Measurements from ENCODE around the gene VPS39.

VPS39 gene

GRCh38 chr15:42146551-42147430 lies 61.3 kb downstream of the VPS39 start:
- DNase-seq (ENCODE audit: low read depth in 3 of 3) = no peak

GRCh38 chr15:42145546-42146455 lies 62.3 kb downstream of the VPS39 start:
- no peak for DNase-seq (ENCODE audit: low read depth in 3 of 3)

- no peak for DNase-seq (ENCODE audit: low read depth in 3 of 3)
Measured at GRCh38 chr15:42144841-42145375, 63.2 kb downstream of the VPS39 start.

- DNase-seq (ENCODE audit: low read depth in 3 of 3) = no peak
Measured at GRCh38 chr15:42143866-42144625, 64.1 kb downstream of the VPS39 start.

GRCh38 chr15:42143356-42143755 lies 64.7 kb downstream of the VPS39 start:
- no peak for DNase-seq (ENCODE audit: low read depth in 3 of 3)

GRCh38 chr15:42141795-42142667 lies 66.1 kb downstream of the VPS39 start:
- no peak for DNase-seq (ENCODE audit: low read depth in 3 of 3)

- no peak for DNase-seq (ENCODE audit: low read depth in 3 of 3)
Measured at GRCh38 chr15:42141246-42141645, 66.9 kb downstream of the VPS39 start.

- no peak for DNase-seq (ENCODE audit: low read depth in 3 of 3)
Measured at GRCh38 chr15:42140383-42141070, 67.6 kb downstream of the VPS39 start.

GRCh38 chr15:42139596-42139995 lies 68.5 kb downstream of the VPS39 start:
- no peak for DNase-seq (ENCODE audit: low read depth in 3 of 3)

- DNase-seq (ENCODE audit: low read depth in 3 of 3) = no peak
Measured at GRCh38 chr15:42138968-42139386, 69.1 kb downstream of the VPS39 start.

GRCh38 chr15:42138411-42138810 lies 69.7 kb downstream of the VPS39 start:
- no peak for DNase-seq (ENCODE audit: low read depth in 3 of 3)

- DNase-seq (ENCODE audit: low read depth in 3 of 3) = no peak
Measured at GRCh38 chr15:42137461-42138261, 70.4 kb downstream of the VPS39 start.

- DNase-seq (ENCODE audit: low read depth in 3 of 3) = no peak
Measured at GRCh38 chr15:42136513-42136912, 71.6 kb downstream of the VPS39 start.

- DNase-seq (ENCODE audit: low read depth in 3 of 3) = no peak
Measured at GRCh38 chr15:42135351-42135750, 72.8 kb downstream of the VPS39 start.

- no peak for DNase-seq (ENCODE audit: low read depth in 3 of 3)
Measured at GRCh38 chr15:42134617-42135245, 73.4 kb downstream of the VPS39 start.

GRCh38 chr15:42133886-42134502 lies 74.1 kb downstream of the VPS39 start:
- DNase-seq (ENCODE audit: low read depth in 3 of 3) = peak in 2 of 3 experiments; percentile 27 to 29

GRCh38 chr15:42133356-42133755 lies 74.7 kb downstream of the VPS39 start:
- DNase-seq (ENCODE audit: low read depth in 3 of 3) = no peak

All from stimulated activated CD4-positive, alpha-beta T cell treated with anti-CD3 and anti-CD28 coated beads, TNF-alpha, amount 100 ng/mL, for 4 hours (primary cell).